Heart left ventricle (tissue), 13 donors: Measurements from ENCODE around the gene HDAC4.

Experiments
- CTCF ChIP-seq, 12 donors: fragments of 200-600 bp; sonication (generic) in 4 of 12; IDR thresholded peaks; one replicate each; pipeline versions ENCODE4 v1.5.0 to v1.8.0; 2018 to 2022; ENCODE audit warnings: antibody characterized with exemption in 12 of 12, mild to moderate bottlenecking in 5 of 12
- POLR2A ChIP-seq, 2 donors: fragments of 450-650 bp; IDR thresholded peaks; one replicate each; pipeline ENCODE4 v1.6.1; 2017; ENCODE audit warnings: antibody characterized with exemption in 2 of 2, mild to moderate bottlenecking in 2 of 2, moderate library complexity in 2 of 2
- donor health status: ischemic (EF 13 %, LVEDD 7.1; RV severe dilation, severe dysfunction).
- donor health status: DM: no; HTN: yes; CAD: no.
- donor health status: DM: no; HTN: no; CAD: no.
- donor health status: ischemic (EF 25% LVEDD 6.9; RV normal size, moderate dysfunction).
- donor health status: ischemic (EF 25% LVEDD 5.7; RV mildly dilated, moderate dysfunction).
- donor health status: ischemic (EF 35%, LVEDD 5.7; RV mildly dilated, moderate dysfunction).
- donor health status: nonischemic (EF 11% LVEDD 7.7; RV severe dilation, severe dysfunction).
- donor health status: DM: yes; HTN: yes; CAD: no.
- donor health status: PGD.
- donor health status: ischemic (EF 29% LVEDD 5.4; RV normal size, mild dysfunction).
- donor health status: nonischemic (EF 23%, LVEDD 6.1; RV moderate dilation, normal function).

DNA sequence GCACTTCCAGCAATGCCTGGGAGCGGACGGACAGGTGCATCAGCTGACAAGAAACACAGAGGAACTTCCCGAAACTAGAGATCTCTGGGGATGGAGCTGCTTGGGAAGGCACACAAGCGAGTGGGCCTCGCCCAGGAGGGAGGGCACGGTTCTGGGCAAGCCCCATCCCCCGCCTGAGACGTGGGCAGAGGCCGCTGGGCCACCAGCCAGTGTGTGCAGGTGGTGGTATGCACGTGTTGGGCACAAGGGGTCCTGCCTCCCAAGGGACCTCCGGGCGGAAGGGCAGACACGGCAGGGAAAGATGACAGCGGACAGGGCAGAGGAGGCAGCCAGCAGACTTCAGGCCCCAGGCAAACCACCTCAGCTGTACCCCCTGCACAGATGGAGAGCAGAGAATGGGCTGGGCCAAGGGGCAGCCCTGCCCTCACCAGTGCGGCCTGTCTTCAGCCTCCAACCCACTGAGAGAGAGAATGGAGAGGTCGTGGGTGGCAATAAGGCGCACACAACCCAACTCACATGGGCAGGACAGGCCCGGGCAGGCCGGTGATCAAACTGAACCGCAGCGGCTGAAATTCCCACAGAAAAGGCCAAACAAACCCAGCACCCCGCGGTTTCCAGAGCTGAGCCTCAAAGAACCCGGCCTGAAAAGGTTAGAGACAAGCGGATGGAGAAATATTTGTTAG lies 51.2 kb downstream of the HDAC4 start:
- TF ChIP-seq CTCF (IDR thresholded peaks at IDR 0.05) (no peak), POLR2A (IDR thresholded peaks at IDR 0.05) (no peak)
